Tibial nerve (tissue), 4 donors: ENCODE data around the gene CTDSP2. TPM values are rescaled to one million over a fixed set of nuclear protein-coding genes. Genes with fewer than 3 reads are reported as not detected.
"Not testable (repeated sequence)": the region's sequence is repeated elsewhere in the genome, so short reads cannot be mapped to it uniquely, and the experiment has no call there.

ENCODE experiments used
- DNase-seq, 2 donors: peaks; one replicate each; pipeline ENCODE4 v3.0.0-alpha.2; 2019; ENCODE audit warnings: low spot score in 2 of 2
- H3K27ac ChIP-seq, 4 donors: fragments of 200-600 bp; sonication (generic) in 3 of 4; one replicate each; pipeline ENCODE4 v1.5.1; 2017 to 2019; ENCODE audit warnings: mild to moderate bottlenecking in 1 of 4
- H3K27me3 ChIP-seq, 2 donors: fragments of 200-600 bp; sonication (generic) in 1 of 2; one replicate each; pipeline versions ENCODE4 v1.5.1 to v1.6.0; 2017 to 2019
- H3K36me3 ChIP-seq, 3 donors: fragments of 200-600 bp; sonication (generic); one replicate each; pipeline ENCODE4 v1.5.1; 2018 to 2019
- H3K4me1 ChIP-seq, 4 donors: fragments of 200-600 bp; sonication (generic) in 3 of 4; one replicate each; pipeline ENCODE4 v1.5.1; 2017 to 2019
- H3K4me3 ChIP-seq, 4 donors: fragments of 200-600 bp; sonication (generic) in 3 of 4; one replicate each; pipeline ENCODE4 v1.5.1; 2017 to 2019; ENCODE audit warnings: mild to moderate bottlenecking in 1 of 4, moderate library complexity in 1 of 4
- H3K9me3 ChIP-seq, 4 donors: fragments of 200-600 bp; sonication (generic) in 3 of 4; one replicate each; pipeline ENCODE4 v1.5.1; 2017 to 2019
- CTCF ChIP-seq, 5 experiments: fragments of 200-600 bp in 3 of 5; fragments of 450-650 bp in 2 of 5; sonication (generic) in 3 of 5; IDR thresholded peaks; one replicate each; pipeline ENCODE4 v1.5.1; 2016 to 2019; ENCODE audit warnings: antibody characterized with exemption in 5 of 5, mild to moderate bottlenecking in 3 of 5, moderate library complexity in 2 of 5
- EP300 ChIP-seq, 2 donors: sonication (generic); formaldehyde crosslinking; IDR thresholded peaks; one replicate each; pipeline ENCODE4 v1.6.1; 2017; ENCODE audit warnings: antibody characterized with exemption in 2 of 2, mild to moderate bottlenecking in 1 of 2
- POLR2A ChIP-seq, 2 donors: fragments of 450-650 bp; IDR thresholded peaks; one replicate each; pipeline ENCODE4 v1.6.1; 2017; ENCODE audit warnings: antibody characterized with exemption in 2 of 2, mild to moderate bottlenecking in 2 of 2, moderate library complexity in 2 of 2
- WGBS, 2 donors: methylation state at CpG; one replicate each; pipeline ENCODE4 v1.1.5; 2018; 5-methylcytosine and 5-hydroxymethylcytosine counted together
- total RNA-seq, 4 donors: library from RNA; depleted of rRNA; stranded (reverse); fragments of >200 nt; gene quantifications; one replicate each; pipeline ENCODE4 v1.1.0, GENCODE V29; 2016

CTDSP2 gene
- total RNA-seq, 4 donors from 2014 or later, result 117 to 141 (median 123) TPM

GRCh38 chr12:57889500-57889989, 43.0 kb upstream of the CTDSP2 start:
- Histone ChIP-seq H3K27ac (peak overlapping the region; percentile 90 to 99 (median 94)), H3K27me3 (no peaks in the 10 kb centered on the region), H3K4me3 (peak overlapping the region in 2 of 4 donors; percentile 7 to 33), H3K4me1 (peaks cover 4 to 80% (median 60%) of the 10 kb centered on the region in 4 donors), H3K9me3 (no peaks in the 10 kb centered on the region), H3K36me3 (no peaks in the 10 kb centered on the region)
- TF ChIP-seq EP300 (IDR thresholded peaks at IDR 0.05), result peak; percentile 23 to 94
- peak in 1 of 2 donors; percentile 49 for TF ChIP-seq POLR2A (IDR thresholded peaks at IDR 0.05)
- TF ChIP-seq CTCF (IDR thresholded peaks at IDR 0.05), result no peak
- DNase-seq, result peak; percentile 67 to 84
- 21 to 31% methylated on average over 10 of the region's 10 CpGs for WGBS, 2 donors

- no peaks in the 10 kb centered on the region for H3K9me3 ChIP-seq
- 11 to 19% methylated on average over 13 to 15 of the region's 15 CpGs for WGBS, 2 donors
- peak in 1 of 2 donors; percentile 79 for TF ChIP-seq EP300 (IDR thresholded peaks at IDR 0.05)
- no peak for TF ChIP-seq CTCF (IDR thresholded peaks at IDR 0.05)
- peaks cover 0 to 71% (median 51%) of the 10 kb centered on the region in 4 donors for H3K4me1 ChIP-seq
- peak overlapping the region in 2 of 4 donors; percentile 8 to 33 for H3K4me3 ChIP-seq
- no peaks in the 10 kb centered on the region for H3K36me3 ChIP-seq
- no peaks in the 10 kb centered on the region for H3K27me3 ChIP-seq
- no peak for DNase-seq
- peak overlapping the region; percentile 90 to 99 (median 94) for H3K27ac ChIP-seq
Observed at GRCh38 chr12:57888409-57889157, 42.1 kb upstream of the CTDSP2 start.

GRCh38 chr12:57887631-57888408, 41.3 kb upstream of the CTDSP2 start:
- WGBS, 2 donors, result 15 to 20% methylated on average over 10 of the region's 10 CpGs
- H3K36me3 ChIP-seq, result no peaks in the 10 kb centered on the region
- peak overlapping the region; percentile 90 to 99 (median 94) for H3K27ac ChIP-seq
- no peak for DNase-seq
- no peak for TF ChIP-seq CTCF (IDR thresholded peaks at IDR 0.05)
- H3K4me3 ChIP-seq, result peak overlapping the region in 2 of 4 donors; percentile 8 to 33
- peaks cover 0 to 63% (median 44%) of the 10 kb centered on the region in 4 donors for H3K4me1 ChIP-seq
- no peaks in the 10 kb centered on the region for H3K27me3 ChIP-seq
- H3K9me3 ChIP-seq, result no peaks in the 10 kb centered on the region

GRCh38 chr12:57886964-57887363, 40.4 kb upstream of the CTDSP2 start:
- not testable (repeated sequence) for H3K9me3 ChIP-seq, H3K27me3 ChIP-seq, H3K4me3 ChIP-seq, H3K36me3 ChIP-seq, DNase-seq
- peaks cover 0 to 55% (median 35%) of the 10 kb centered on the region in 4 donors for H3K4me1 ChIP-seq
- 91 to 98% methylated on average over 4 of the region's 4 CpGs for WGBS, 2 donors
- peak overlapping the region in 3 of 4 donors; percentile 90 to 99 (median 93) for H3K27ac ChIP-seq

- peak overlapping the region in 2 of 4 donors; percentile 93 to 99 for H3K27ac ChIP-seq
- no peak for TF ChIP-seq CTCF (IDR thresholded peaks at IDR 0.05)
- no peak for TF ChIP-seq POLR2A (IDR thresholded peaks at IDR 0.05)
- TF ChIP-seq EP300 (IDR thresholded peaks at IDR 0.05), result no peak
- H3K4me3 ChIP-seq, result no peak overlapping the region
- no peaks in the 10 kb centered on the region for H3K36me3 ChIP-seq
- H3K4me1 ChIP-seq, result peaks cover 0 to 50% (median 32%) of the 10 kb centered on the region in 4 donors
- DNase-seq, result no peak
- no peaks in the 10 kb centered on the region for H3K27me3 ChIP-seq
- 91 to 95% methylated on average over 2 of the region's 2 CpGs for WGBS, 2 donors
- H3K9me3 ChIP-seq, result no peaks in the 10 kb centered on the region
Observed at GRCh38 chr12:57886542-57886941, 40.0 kb upstream of the CTDSP2 start.
